Neural cell (in vitro differentiated cells): ENCODE measurements around the gene HLF.

ENCODE experiments used
- CTCF ChIP-seq: fragments of 450-650 bp; IDR thresholded peaks from 2 replicates; pipeline ENCODE4 v1.5.1; 2014; ENCODE audit warnings: antibody characterized with exemption, mild to moderate bottlenecking, moderate library complexity; ENCODE audit not compliant: poor library complexity, severe bottlenecking
- EP300 ChIP-seq: fragments of 450-650 bp; conservative IDR thresholded peaks from 2 replicates; pipeline ENCODE4 v1.6.1; 2014; ENCODE audit warnings: antibody characterized with exemption, mild to moderate bottlenecking, moderate library complexity; ENCODE audit not compliant: poor library complexity, severe bottlenecking
- POLR2AphosphoS5 ChIP-seq: IDR thresholded peaks from 2 replicates; pipeline ENCODE4 v1.6.1; 2012
- REST ChIP-seq: IDR thresholded peaks from 2 replicates; pipeline ENCODE4 v1.6.1; 2012; ENCODE audit warnings: borderline replicate concordance
- TAF1 ChIP-seq: IDR thresholded peaks from 2 replicates; pipeline ENCODE4 v1.6.1; 2012; ENCODE audit warnings: low read depth

DNA sequence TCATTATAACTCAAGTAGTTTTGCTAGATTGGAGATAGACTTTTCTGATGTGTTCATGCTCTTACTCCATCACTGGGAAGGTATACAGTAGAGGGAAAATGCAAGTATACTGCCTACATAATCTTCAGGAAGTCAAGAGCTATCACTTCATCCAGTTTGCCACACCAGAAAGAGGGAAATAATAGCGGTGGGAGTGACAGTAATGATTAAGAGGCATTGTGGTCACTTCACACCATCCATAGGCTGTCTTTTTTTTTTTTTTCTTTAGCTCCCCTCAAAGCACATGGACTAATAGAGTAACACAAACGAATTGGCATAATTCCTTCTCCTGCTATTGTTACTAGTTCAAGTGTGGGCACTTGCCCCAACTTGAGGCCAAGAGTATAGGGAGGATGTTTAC is 28.4 kb upstream of the HLF start:
- no peak for TF ChIP-seq POLR2AphosphoS5
- no peak for TF ChIP-seq CTCF
- TF ChIP-seq EP300 = no peak
- TF ChIP-seq REST = no peak
- TF ChIP-seq TAF1 = no peak
